ENCODE data around the gene HPSE2. TPM values are rescaled to one million over a fixed set of nuclear protein-coding genes. Genes with fewer than 3 reads are reported as not detected.

Gene HPSE2
- total RNA-seq, 1 experiment from 2014 or later = 0.20 TPM

- H3K9me3 ChIP-seq (ENCODE audit: control insufficient read depth, low read depth, low read length) = no peaks in the 10 kb centered on the region
- no peak for TF ChIP-seq CTCF (conservative IDR thresholded peaks at IDR 0.05)
Measured at GRCh38 chr10:98901441-98902110, 334.1 kb downstream of the HPSE2 start.

More at GRCh38 chr10:98901441-98902110, 334.1 kb downstream of the HPSE2 start:
- Mint-ChIP-seq H3K36me3 (ENCODE audit: insufficient read depth in 1 of 3, low read depth in 3 of 3) (no peaks in the 10 kb centered on the region), H3K9me3 (no peaks in the 10 kb centered on the region), H3K4me1 (peaks cover 0 to 3% of the 10 kb centered on the region in 2 experiments; a peak in 2 of 4 replicates), H3K27ac (no peak overlapping the region), H3K27me3 (ENCODE audit: low read depth) (no peaks in the 10 kb centered on the region), H3K4me3 (no peak overlapping the region)
- H2BK5ac ChIP-seq (ENCODE audit: insufficient read length, low read length) = no peak overlapping the region
- no peaks in the 10 kb centered on the region for H3K27me3 ChIP-seq (ENCODE audit: insufficient read depth, low read length)
- no peak overlapping the region for H2BK120ac ChIP-seq (ENCODE audit: low read depth, low read length, poor library complexity, severe bottlenecking)
- no peak overlapping the region for H3K4me2 ChIP-seq (ENCODE audit: insufficient read depth, insufficient read length, low read length)
- H2BK15ac ChIP-seq (ENCODE audit: low read depth, low read length) = no peak overlapping the region
- no peak overlapping the region for H2BK12ac ChIP-seq (ENCODE audit: insufficient read length, low read depth, low read length)
- H3T11ph ChIP-seq (ENCODE audit: low read length) = no peak overlapping the region
- no peak overlapping the region for H3K27ac ChIP-seq (ENCODE audit: insufficient read length, low read depth, low read length)
- H2AK5ac ChIP-seq (ENCODE audit: insufficient read length, low read length) = no peak overlapping the region
- WGBS (ENCODE audit: extremely low coverage, insufficient read length, low lambda C conversion rate) = no CpG with 5 or more reads among the region's 4 CpGs
- no peak overlapping the region for H3K14ac ChIP-seq (ENCODE audit: insufficient read depth, low read length)
- H3K79me2 ChIP-seq (ENCODE audit: insufficient read depth, low read length) = no peaks in the 10 kb centered on the region
- H2BK20ac ChIP-seq (ENCODE audit: low read depth, low read length, poor library complexity, severe bottlenecking) = no peak overlapping the region
- no peak overlapping the region for H3K56ac ChIP-seq (ENCODE audit: insufficient read length, low read depth, low read length)
- no peak overlapping the region for H4K5ac ChIP-seq (ENCODE audit: insufficient read length, low read depth, low read length)
- H3K4me1 ChIP-seq (ENCODE audit: insufficient read depth, low read length) = no peaks in the 10 kb centered on the region
- H3K4ac ChIP-seq (ENCODE audit: low read depth, low read length) = no peak overlapping the region
- no peaks in the 10 kb centered on the region for H4K20me1 ChIP-seq (ENCODE audit: control insufficient read depth, insufficient read depth, insufficient read length)
- no peaks in the 10 kb centered on the region for H3K23me2 ChIP-seq (ENCODE audit: insufficient read length, low read depth, low read length, poor library complexity, severe bottlenecking)
- H2AFZ ChIP-seq (ENCODE audit: low read length) = no peak overlapping the region
- H4K8ac ChIP-seq (replicated peaks; ENCODE audit: insufficient read length, low read depth, low read length) = no peak overlapping the region
- no peak for DNase-seq
- no peak overlapping the region for H3K23ac ChIP-seq (ENCODE audit: insufficient read length, low read depth, low read length)
- no peak overlapping the region for H3K18ac ChIP-seq (ENCODE audit: insufficient read length, low read depth, low read length)
- H3K9ac ChIP-seq (ENCODE audit: extremely low read depth, insufficient read length, low read length) = no peak overlapping the region
- no peak overlapping the region for H4K91ac ChIP-seq (ENCODE audit: insufficient read length, low read depth, low read length)
- H3K79me1 ChIP-seq (ENCODE audit: insufficient read depth, low read depth, low read length, poor library complexity, severe bottlenecking) = no peaks in the 10 kb centered on the region
